HCT116 (cell line): ENCODE results near the gene SLC17A8. TPM values are rescaled to one million over a fixed set of nuclear protein-coding genes. Genes with fewer than 3 reads are reported as not detected.

Experiments
- ATAC-seq: fragments of 200-7000 bp; cut with Tn5 transposase; 2 replicates; pipeline ENCODE4 v1.9.1; 2020; ENCODE audit warnings: mild to moderate bottlenecking, moderate library complexity
- BruUV-seq: library from RNA; stranded (reverse); fragments of 400-500 nt; replicated peaks from 2 replicates; lab custom pipeline; 2021; lab: Mats Ljungman, UMichigan
- CTCF ChIA-PET: fragments of 300-600 bp; sonication (Branson Sonifier 250); formaldehyde crosslinking; loops from one replicate; lab custom pipeline; 2021; ENCODE audit warnings: antibody characterized with exemption; lab: Charles Lee
- POLR2A ChIA-PET: fragments of 300-600, 350-600 bp; sonication (Branson Sonifier 250); formaldehyde crosslinking; loops from one replicate; lab custom pipeline; 2021; ENCODE audit warnings: antibody characterized with exemption; lab: Charles Lee
- RAD21 ChIA-PET, 2 experiments: fragments of 300-600 bp; sonication (Branson Sonifier 250); formaldehyde crosslinking; loops; one replicate each; lab custom pipeline; 2023; ENCODE audit warnings: low total read pairs in 2 of 2; ENCODE audit not compliant: uncharacterized antibody in 2 of 2, unreplicated experiment in 2 of 2, low non-redundant PET in 1 of 2; lab: Charles Lee
- DNase-seq: peaks from one replicate; pipeline ENCODE4 v3.0.0-alpha.2; 2010; ENCODE audit warnings: low read depth, low spot score
- H2AFZ ChIP-seq: fragments of 200-600 bp; shearing (Covaris generic), sonication (generic); 2 replicates; pipeline ENCODE4 v1.6.1; 2017; ENCODE audit warnings: low read depth, mixed run types, mixed read lengths, antibody characterized with exemption, low read length; ENCODE audit not compliant: poor library complexity, severe bottlenecking
- H3K27ac ChIP-seq: 2 replicates; pipeline ENCODE4 v1.5.1; 2012; ENCODE audit warnings: low read depth, low read length
- H3K27me3 ChIP-seq: fragments of 200-600 bp; sonication (generic); 2 replicates; pipeline ENCODE4 v1.6.1; 2016; ENCODE audit warnings: mixed run types, low read length, mixed read lengths; ENCODE audit not compliant: insufficient read depth
- H3K36me3 ChIP-seq, 2 experiments: fragments of 200-500 bp in 1 of 2; fragments of 200-600 bp in 1 of 2; sonication (Bioruptor generic) in 1 of 2; sonication (generic) in 1 of 2; 2 replicates each; pipeline versions ENCODE4 v1.5.1 to v1.6.1; 2014 to 2016; ENCODE audit warnings: low read length in 2 of 2, inconsistent platforms in 1 of 2, mixed read lengths in 1 of 2, mixed run types in 1 of 2; ENCODE audit not compliant: insufficient read depth in 2 of 2, control insufficient read depth in 1 of 2
- H3K4me1 ChIP-seq, 2 experiments: fragments of 200-600 bp in 1 of 2; sonication (generic) in 1 of 2; 2 replicates each; pipeline versions ENCODE4 v1.5.1 to v1.6.1; 2012 to 2017; ENCODE audit warnings: low read length in 2 of 2, inconsistent platforms in 1 of 2, mild to moderate bottlenecking in 1 of 2, mixed read lengths in 1 of 2, mixed run types in 1 of 2, moderate library complexity in 1 of 2; ENCODE audit not compliant: insufficient read depth in 2 of 2, control insufficient read depth in 1 of 2
- H3K4me2 ChIP-seq: fragments of 200-600 bp; sonication (generic); 2 replicates; pipeline ENCODE4 v1.6.1; 2017; ENCODE audit warnings: mixed run types, low read length, mixed read lengths
- H3K4me3 ChIP-seq, 2 experiments: fragments of 200-600 bp in 1 of 2; sonication (generic) in 1 of 2; replicated peaks in 1 of 2; 2 replicates each; pipeline ENCODE4 v1.5.1; 2011 to 2016; ENCODE audit warnings: low read length in 2 of 2, control low read depth in 1 of 2, low read depth in 1 of 2, mild to moderate bottlenecking in 1 of 2, mixed read lengths in 1 of 2, mixed run types in 1 of 2
- H3K79me2 ChIP-seq: fragments of 200-600 bp; sonication (generic); 2 replicates; pipeline ENCODE4 v1.6.1; 2017; ENCODE audit warnings: mild to moderate bottlenecking, mixed run types, low read length, moderate library complexity, mixed read lengths; ENCODE audit not compliant: insufficient read depth
- H3K9ac ChIP-seq: fragments of 200-600 bp; sonication (generic); 2 replicates; pipeline ENCODE4 v1.6.1; 2016; ENCODE audit warnings: low read length, mixed read lengths
- H3K9me2 ChIP-seq: fragments of 200-600 bp; sonication (generic), shearing (Covaris generic); 2 replicates; pipeline ENCODE4 v1.6.1; 2017; ENCODE audit warnings: mixed run types, mild to moderate bottlenecking, moderate library complexity; ENCODE audit not compliant: insufficient read depth
- H3K9me3 ChIP-seq, 2 experiments: fragments of 200-500 bp in 1 of 2; fragments of 200-600 bp in 1 of 2; sonication (Bioruptor generic) in 1 of 2; sonication (generic) in 1 of 2; 2 replicates each; pipeline ENCODE4 v1.6.1; 2014 to 2017; ENCODE audit warnings: low read length in 2 of 2, mixed read lengths in 2 of 2, inconsistent platforms in 1 of 2, low read depth in 1 of 2, mild to moderate bottlenecking in 1 of 2, mixed run types in 1 of 2, moderate library complexity in 1 of 2; ENCODE audit not compliant: control insufficient read depth in 1 of 2, insufficient read depth in 1 of 2
- H4K20me1 ChIP-seq: fragments of 200-600 bp; sonication (generic), shearing (Covaris generic); 2 replicates; pipeline ENCODE4 v1.6.1; 2017; ENCODE audit warnings: mixed run types, mild to moderate bottlenecking, moderate library complexity; ENCODE audit not compliant: insufficient read depth
- CBX3 ChIP-seq: IDR thresholded peaks from 2 replicates; pipeline ENCODE4 v1.6.1; 2012; ENCODE audit warnings: low read depth
- CEBPB ChIP-seq: IDR thresholded peaks from 2 replicates; pipeline ENCODE4 v1.6.1; 2012; ENCODE audit warnings: low read depth
- EGR1 ChIP-seq: IDR thresholded peaks from 2 replicates; pipeline ENCODE4 v1.6.1; 2012; ENCODE audit warnings: low read depth
- ELF1 ChIP-seq: IDR thresholded peaks from 2 replicates; pipeline ENCODE4 v1.6.1; 2012; ENCODE audit warnings: low read depth, borderline replicate concordance
- EZH2 ChIP-seq: fragments of 200-600 bp; sonication (generic); IDR thresholded peaks from 2 replicates; pipeline ENCODE4 v1.6.1; 2017; ENCODE audit warnings: antibody characterized with exemption, mixed run types
- EZH2phosphoT487 ChIP-seq: fragments of 200-600 bp; IDR thresholded peaks from 2 replicates; pipeline ENCODE4 v1.6.1; 2018; ENCODE audit warnings: antibody characterized with exemption, borderline replicate concordance
- FOSL1 ChIP-seq: IDR thresholded peaks from 2 replicates; pipeline ENCODE4 v1.6.1; 2012; ENCODE audit warnings: low read depth
- JUND ChIP-seq: IDR thresholded peaks from 2 replicates; pipeline ENCODE4 v1.6.1; 2012
- POLR2AphosphoS5 ChIP-seq: IDR thresholded peaks from 2 replicates; pipeline ENCODE4 v1.6.1; 2011; ENCODE audit warnings: mild to moderate bottlenecking, low read depth, low read length, moderate library complexity
- RAD21 ChIP-seq: IDR thresholded peaks from 2 replicates; pipeline ENCODE4 v1.6.1; 2012; ENCODE audit warnings: low read depth, mild to moderate bottlenecking
- SIN3A ChIP-seq: IDR thresholded peaks from 2 replicates; pipeline ENCODE4 v1.6.1; 2012; ENCODE audit warnings: low read depth
- SRF ChIP-seq: IDR thresholded peaks from 2 replicates; pipeline ENCODE4 v1.6.1; 2012; ENCODE audit warnings: low read depth
- TCF7L2 ChIP-seq: IDR thresholded peaks from 2 replicates; pipeline ENCODE4 v1.7.0; 2011; ENCODE audit warnings: borderline replicate concordance, inconsistent platforms; ENCODE audit not compliant: insufficient read depth, insufficient read length; ENCODE audit errors: extremely low read depth
- YY1 ChIP-seq: IDR thresholded peaks from 2 replicates; pipeline ENCODE4 v1.6.1; 2011; ENCODE audit warnings: low read length, low read depth, moderate library complexity, mild to moderate bottlenecking; ENCODE audit not compliant: insufficient replicate concordance; ENCODE audit errors: extremely low read depth
- ZFX ChIP-seq: fragments of 450-650 bp; IDR thresholded peaks from 2 replicates; pipeline ENCODE4 v1.6.1; 2017
- intact Hi-C: fragments of 100-400 bp; cut with micrococcal nuclease; formaldehyde crosslinking; loops from 2 replicates; pipeline ENCODE4 v1.10.0; 2022
- total RNA-seq: library from RNA; stranded (reverse); gene quantifications from one replicate; pipeline ENCODE4 v1.2.1, GENCODE V29; 2021; ENCODE audit not compliant: unreplicated experiment
- TF ChIP-seq, protein P1 (sequence below): IDR thresholded peaks from 2 replicates; pipeline ENCODE4 v1.6.1; 2012
- TF ChIP-seq, protein P2 (sequence below): IDR thresholded peaks from 2 replicates; pipeline ENCODE4 v1.6.1; 2011; ENCODE audit warnings: mild to moderate bottlenecking, low read length, moderate library complexity; ENCODE audit not compliant: insufficient replicate concordance; ENCODE audit errors: extremely low read depth
- TF ChIP-seq, protein P3 (sequence below), 3 experiments: fragments of 200-600 bp in 1 of 3; sonication (generic) in 1 of 3; IDR thresholded peaks in 2 of 3; conservative IDR thresholded peaks in 1 of 3; 2 replicates each; pipeline ENCODE4 v1.5.1; 2012 to 2017; ENCODE audit warnings: low read depth in 2 of 3, low read length in 2 of 3, antibody characterized with exemption in 1 of 3, borderline replicate concordance in 1 of 3, control low read depth in 1 of 3, mild to moderate bottlenecking in 1 of 3, mixed read lengths in 1 of 3, mixed run types in 1 of 3, moderate library complexity in 1 of 3; ENCODE audit not compliant: insufficient read depth in 1 of 3
- TF ChIP-seq, protein P4 (sequence below): IDR thresholded peaks from 2 replicates; pipeline ENCODE4 v1.6.1; 2012; ENCODE audit warnings: low read depth
- TF ChIP-seq, protein P5 (sequence below): IDR thresholded peaks from 2 replicates; pipeline ENCODE4 v1.6.1; 2012

SLC17A8 gene
- total RNA-seq, 1 experiment from 2014 or later = not detected

DNA sequence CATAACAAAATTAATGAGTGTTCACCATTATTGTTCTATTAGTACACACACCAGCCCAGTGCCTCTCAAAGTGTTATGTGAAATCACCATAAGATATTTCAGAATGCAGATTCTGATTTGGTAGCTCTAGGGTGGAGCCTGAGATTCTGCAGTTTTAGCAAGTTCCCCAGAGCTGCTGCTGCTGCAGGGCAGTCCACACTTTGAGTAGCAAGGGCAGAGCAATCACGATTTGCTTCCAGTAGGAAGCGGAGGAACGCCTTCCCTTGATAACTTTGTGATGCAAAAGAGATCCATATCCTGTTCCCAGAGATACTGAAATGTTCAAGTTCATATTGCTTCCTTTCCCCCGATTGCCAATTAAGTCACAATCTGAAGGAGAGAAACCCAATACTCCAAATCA is 57.9 kb downstream of the SLC17A8 start:
- H3K4me2 ChIP-seq = no peak overlapping the region
- H3K9me2 ChIP-seq = no peaks in the 10 kb centered on the region
- ChIA-PET POLR2A (no interaction called here), CTCF (interaction anchor here (2.8 kb wide), 1 partner anchor 10 kb away, joined by 18 read pairs; no protein-coding TSS in a partner anchor), RAD21 (no interaction called here)
- no peak overlapping the region for H3K4me3 ChIP-seq
- ATAC-seq (no peak), DNase-seq (no peak)
- no peaks in the 10 kb centered on the region for H3K9me3 ChIP-seq
- no peaks in the 10 kb centered on the region for H3K36me3 ChIP-seq
- no peaks in the 10 kb centered on the region for H4K20me1 ChIP-seq
- H3K27ac ChIP-seq = no peak overlapping the region
- TF ChIP-seq EZH2 (no peak), ZFX (no peak), EGR1 (no peak), POLR2AphosphoS5 (no peak), YY1 (no peak), CBX3 (no peak), SRF (no peak), RAD21 (no peak), TCF7L2 (no peak), JUND (no peak), EZH2phosphoT487 (no peak), ELF1 (no peak), CEBPB (no peak), FOSL1 (no peak), SIN3A (no peak)
- TF ChIP-seq, protein P1, sequence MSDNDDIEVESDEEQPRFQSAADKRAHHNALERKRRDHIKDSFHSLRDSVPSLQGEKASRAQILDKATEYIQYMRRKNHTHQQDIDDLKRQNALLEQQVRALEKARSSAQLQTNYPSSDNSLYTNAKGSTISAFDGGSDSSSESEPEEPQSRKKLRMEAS = no peak
- TF ChIP-seq, protein P2, sequence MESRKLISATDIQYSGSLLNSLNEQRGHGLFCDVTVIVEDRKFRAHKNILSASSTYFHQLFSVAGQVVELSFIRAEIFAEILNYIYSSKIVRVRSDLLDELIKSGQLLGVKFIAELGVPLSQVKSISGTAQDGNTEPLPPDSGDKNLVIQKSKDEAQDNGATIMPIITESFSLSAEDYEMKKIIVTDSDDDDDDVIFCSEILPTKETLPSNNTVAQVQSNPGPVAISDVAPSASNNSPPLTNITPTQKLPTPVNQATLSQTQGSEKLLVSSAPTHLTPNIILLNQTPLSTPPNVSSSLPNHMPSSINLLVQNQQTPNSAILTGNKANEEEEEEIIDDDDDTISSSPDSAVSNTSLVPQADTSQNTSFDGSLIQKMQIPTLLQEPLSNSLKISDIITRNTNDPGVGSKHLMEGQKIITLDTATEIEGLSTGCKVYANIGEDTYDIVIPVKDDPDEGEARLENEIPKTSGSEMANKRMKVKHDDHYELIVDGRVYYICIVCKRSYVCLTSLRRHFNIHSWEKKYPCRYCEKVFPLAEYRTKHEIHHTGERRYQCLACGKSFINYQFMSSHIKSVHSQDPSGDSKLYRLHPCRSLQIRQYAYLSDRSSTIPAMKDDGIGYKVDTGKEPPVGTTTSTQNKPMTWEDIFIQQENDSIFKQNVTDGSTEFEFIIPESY = no peak
- TF ChIP-seq, protein P3, sequence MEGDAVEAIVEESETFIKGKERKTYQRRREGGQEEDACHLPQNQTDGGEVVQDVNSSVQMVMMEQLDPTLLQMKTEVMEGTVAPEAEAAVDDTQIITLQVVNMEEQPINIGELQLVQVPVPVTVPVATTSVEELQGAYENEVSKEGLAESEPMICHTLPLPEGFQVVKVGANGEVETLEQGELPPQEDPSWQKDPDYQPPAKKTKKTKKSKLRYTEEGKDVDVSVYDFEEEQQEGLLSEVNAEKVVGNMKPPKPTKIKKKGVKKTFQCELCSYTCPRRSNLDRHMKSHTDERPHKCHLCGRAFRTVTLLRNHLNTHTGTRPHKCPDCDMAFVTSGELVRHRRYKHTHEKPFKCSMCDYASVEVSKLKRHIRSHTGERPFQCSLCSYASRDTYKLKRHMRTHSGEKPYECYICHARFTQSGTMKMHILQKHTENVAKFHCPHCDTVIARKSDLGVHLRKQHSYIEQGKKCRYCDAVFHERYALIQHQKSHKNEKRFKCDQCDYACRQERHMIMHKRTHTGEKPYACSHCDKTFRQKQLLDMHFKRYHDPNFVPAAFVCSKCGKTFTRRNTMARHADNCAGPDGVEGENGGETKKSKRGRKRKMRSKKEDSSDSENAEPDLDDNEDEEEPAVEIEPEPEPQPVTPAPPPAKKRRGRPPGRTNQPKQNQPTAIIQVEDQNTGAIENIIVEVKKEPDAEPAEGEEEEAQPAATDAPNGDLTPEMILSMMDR (IDR thresholded peaks at IDR 0.05 in 2 of 3, conservative IDR thresholded peaks at IDR 0.05 in 1 of 3; ENCODE audit: borderline replicate concordance in 1 of 3, insufficient read depth in 1 of 3, low read depth in 2 of 3, low read length in 2 of 3) = no peak
- TF ChIP-seq, protein P4, sequence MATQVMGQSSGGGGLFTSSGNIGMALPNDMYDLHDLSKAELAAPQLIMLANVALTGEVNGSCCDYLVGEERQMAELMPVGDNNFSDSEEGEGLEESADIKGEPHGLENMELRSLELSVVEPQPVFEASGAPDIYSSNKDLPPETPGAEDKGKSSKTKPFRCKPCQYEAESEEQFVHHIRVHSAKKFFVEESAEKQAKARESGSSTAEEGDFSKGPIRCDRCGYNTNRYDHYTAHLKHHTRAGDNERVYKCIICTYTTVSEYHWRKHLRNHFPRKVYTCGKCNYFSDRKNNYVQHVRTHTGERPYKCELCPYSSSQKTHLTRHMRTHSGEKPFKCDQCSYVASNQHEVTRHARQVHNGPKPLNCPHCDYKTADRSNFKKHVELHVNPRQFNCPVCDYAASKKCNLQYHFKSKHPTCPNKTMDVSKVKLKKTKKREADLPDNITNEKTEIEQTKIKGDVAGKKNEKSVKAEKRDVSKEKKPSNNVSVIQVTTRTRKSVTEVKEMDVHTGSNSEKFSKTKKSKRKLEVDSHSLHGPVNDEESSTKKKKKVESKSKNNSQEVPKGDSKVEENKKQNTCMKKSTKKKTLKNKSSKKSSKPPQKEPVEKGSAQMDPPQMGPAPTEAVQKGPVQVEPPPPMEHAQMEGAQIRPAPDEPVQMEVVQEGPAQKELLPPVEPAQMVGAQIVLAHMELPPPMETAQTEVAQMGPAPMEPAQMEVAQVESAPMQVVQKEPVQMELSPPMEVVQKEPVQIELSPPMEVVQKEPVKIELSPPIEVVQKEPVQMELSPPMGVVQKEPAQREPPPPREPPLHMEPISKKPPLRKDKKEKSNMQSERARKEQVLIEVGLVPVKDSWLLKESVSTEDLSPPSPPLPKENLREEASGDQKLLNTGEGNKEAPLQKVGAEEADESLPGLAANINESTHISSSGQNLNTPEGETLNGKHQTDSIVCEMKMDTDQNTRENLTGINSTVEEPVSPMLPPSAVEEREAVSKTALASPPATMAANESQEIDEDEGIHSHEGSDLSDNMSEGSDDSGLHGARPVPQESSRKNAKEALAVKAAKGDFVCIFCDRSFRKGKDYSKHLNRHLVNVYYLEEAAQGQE = no peak
- TF ChIP-seq, protein P5, sequence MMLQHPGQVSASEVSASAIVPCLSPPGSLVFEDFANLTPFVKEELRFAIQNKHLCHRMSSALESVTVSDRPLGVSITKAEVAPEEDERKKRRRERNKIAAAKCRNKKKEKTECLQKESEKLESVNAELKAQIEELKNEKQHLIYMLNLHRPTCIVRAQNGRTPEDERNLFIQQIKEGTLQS = no peak
- intact Hi-C loops = no loop called here
- H3K4me1 ChIP-seq = no peaks in the 10 kb centered on the region
- no peaks in the 10 kb centered on the region; the same call in 1 of the 2 replicates for H3K27me3 ChIP-seq
- no TSS peak for BruUV-seq
- H2AFZ ChIP-seq = no peak overlapping the region
- H3K9ac ChIP-seq = no peak overlapping the region
- H3K79me2 ChIP-seq = no peaks in the 10 kb centered on the region
